ENCODE results near the gene ADAMTS9.

ADAMTS9 gene

DNA sequence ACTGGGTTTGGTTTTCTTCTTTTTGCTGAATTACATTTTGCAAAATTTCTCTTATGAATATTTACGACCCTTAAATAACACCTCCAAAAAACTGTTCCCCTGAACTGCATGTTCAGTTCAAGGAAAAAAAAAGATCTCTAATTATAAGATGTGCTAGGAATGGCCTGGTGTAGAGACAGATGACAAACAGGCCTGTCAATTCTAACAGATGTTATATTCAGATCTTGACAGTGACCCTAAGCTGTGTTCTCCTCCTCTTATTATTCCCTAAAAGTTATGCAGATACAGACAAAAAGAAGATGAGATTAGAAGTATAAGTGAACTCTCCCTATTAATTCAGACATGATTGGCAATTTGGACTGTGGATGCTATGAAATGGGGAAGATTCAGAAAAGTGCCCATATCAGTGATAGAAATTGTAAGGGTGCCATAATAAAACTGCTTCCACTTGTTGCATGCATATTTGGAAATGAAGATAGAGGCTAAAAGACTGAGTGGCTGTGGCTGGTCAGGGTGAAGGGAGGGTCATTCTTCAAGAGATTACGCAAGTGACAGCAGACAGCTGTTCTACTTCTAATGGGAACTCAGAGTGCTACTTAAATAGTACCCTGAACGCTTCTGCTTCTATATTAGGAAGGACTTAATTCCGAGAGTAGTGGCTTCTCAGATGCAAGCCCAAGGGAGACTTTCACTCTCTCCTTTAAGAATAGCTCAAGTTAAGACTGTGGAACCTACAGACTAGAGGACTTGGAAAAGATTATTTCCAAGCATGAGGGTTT is 75.5 kb downstream of the ADAMTS9 start:
- H3K4me3 ChIP-seq (ENCODE audit: low read depth, low read length), result no peak overlapping the region
- TF ChIP-seq CTCF (IDR thresholded peaks at IDR 0.05; ENCODE audit: control insufficient read depth, extremely low read depth, insufficient read depth), result no peak
- DNase-seq (ENCODE audit: low read depth), result no peak

- no peak for DNase-seq (ENCODE audit: low read depth)
- no peak for TF ChIP-seq CTCF (IDR thresholded peaks at IDR 0.05; ENCODE audit: control insufficient read depth, extremely low read depth, insufficient read depth)
- H3K4me3 ChIP-seq (ENCODE audit: low read depth, low read length), result no peak overlapping the region
These were observed 79.1 kb downstream of the ADAMTS9 start for GRCh38 chr3:64608741-64609140.

DNA sequence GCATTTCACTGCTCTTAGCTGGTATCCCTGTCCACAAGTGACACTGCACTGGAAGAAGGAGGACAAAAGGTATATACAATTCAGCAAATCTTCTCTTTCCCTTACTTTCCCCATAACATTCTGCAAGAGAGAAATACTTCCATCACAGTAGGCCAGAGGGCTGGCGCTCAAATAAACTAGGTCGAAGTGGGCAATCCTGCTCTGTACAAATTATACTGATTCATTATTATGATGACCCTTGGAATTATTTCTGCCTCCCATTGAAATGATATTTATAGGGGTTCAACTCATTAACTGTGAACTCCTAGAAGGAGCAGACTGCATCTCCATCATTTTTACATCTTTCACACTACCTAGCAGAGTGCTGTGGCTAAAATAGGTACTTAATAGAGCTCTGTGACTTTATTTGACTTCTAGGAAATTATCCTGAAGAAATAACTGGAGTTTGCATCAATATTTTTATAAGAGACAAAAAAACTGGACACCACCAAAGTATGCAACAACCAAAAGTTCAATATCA is 80.7 kb downstream of the ADAMTS9 start:
- H3K4me3 ChIP-seq (ENCODE audit: low read depth, low read length), result no peak overlapping the region
- no peak for TF ChIP-seq CTCF (IDR thresholded peaks at IDR 0.05; ENCODE audit: control insufficient read depth, extremely low read depth, insufficient read depth)
- no peak for DNase-seq (ENCODE audit: low read depth)

DNA sequence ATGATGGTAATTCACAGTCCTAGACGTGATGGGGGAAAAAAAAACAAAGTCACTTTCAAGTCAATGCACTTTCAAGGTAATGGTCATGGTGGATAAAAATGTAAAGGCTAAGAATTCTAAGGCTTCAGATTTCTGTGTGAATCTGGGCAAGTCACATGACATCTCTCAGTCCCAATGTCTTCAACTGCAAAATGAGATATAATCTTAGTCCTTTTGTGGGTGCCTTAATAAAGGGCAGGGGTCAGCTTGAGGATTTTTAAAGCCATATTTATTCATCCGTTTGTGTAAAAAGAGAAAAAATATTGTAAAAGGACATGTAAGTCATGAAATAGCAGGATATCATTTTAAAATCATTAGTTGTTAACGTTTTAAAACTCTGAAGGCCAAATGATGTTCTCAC is 83.5 kb downstream of the ADAMTS9 start:
- no peak for DNase-seq (ENCODE audit: low read depth)
- TF ChIP-seq CTCF (IDR thresholded peaks at IDR 0.05; ENCODE audit: control insufficient read depth, extremely low read depth, insufficient read depth), result no peak
- no peak overlapping the region for H3K4me3 ChIP-seq (ENCODE audit: low read depth, low read length)

DNA sequence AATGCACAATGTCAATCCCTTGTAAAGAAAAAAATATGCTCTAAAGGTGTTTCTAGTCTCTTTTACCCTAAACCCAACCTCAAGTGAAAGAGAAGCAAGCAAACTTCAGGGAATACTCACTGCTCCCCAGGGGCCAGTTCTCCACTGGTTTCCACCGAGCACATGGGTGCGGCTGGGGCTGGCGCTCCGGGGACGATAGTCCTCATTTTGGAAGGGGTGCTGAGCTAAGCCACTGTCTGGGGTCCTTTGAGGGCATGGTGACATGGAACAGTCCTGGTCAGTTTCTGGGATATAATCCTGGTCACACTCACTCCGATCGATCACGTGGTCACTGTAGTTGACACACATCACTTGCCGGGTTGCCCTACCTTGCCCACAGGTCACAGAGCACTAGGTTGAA is 86.0 kb downstream of the ADAMTS9 start:
- no peak for DNase-seq (ENCODE audit: low read depth)
- TF ChIP-seq CTCF (IDR thresholded peaks at IDR 0.05; ENCODE audit: control insufficient read depth, extremely low read depth, insufficient read depth), result no peak

GRCh38 chr3:64600246-64600950 is 87.4 kb downstream of the ADAMTS9 start:
- no peak for DNase-seq (ENCODE audit: low read depth)
- H3K4me3 ChIP-seq (ENCODE audit: low read depth, low read length), result no peak overlapping the region
- no peak for TF ChIP-seq CTCF (IDR thresholded peaks at IDR 0.05; ENCODE audit: control insufficient read depth, extremely low read depth, insufficient read depth)

More for the DNA sequence above, 86.0 kb downstream of the ADAMTS9 start:
- H3K4me3 ChIP-seq (ENCODE audit: low read depth, low read length), result no peak overlapping the region

All from LNCaP clone FGC (cell line).